K562 (cell line): ENCODE data around the gene EEF1AKMT4. TPM values are rescaled to one million over a fixed set of nuclear protein-coding genes. Genes with fewer than 3 reads are reported as not detected.
A peak's percentile ranks its signal among the peaks of the same experiment; 100 is the strongest.

Experiments used
- CBX5 ChIP-seq: IDR thresholded peaks from 2 replicates; pipeline ENCODE4 v1.6.1; 2014; ENCODE audit warnings: low read depth, borderline replicate concordance
- DDX20 ChIP-seq: fragments of 450-650 bp; IDR thresholded peaks from 2 replicates; pipeline ENCODE4 v1.6.1; 2016; ENCODE audit warnings: missing genetic modification characterization, low read depth, mild to moderate bottlenecking, missing compliant biosample characterization, moderate library complexity
- ELF4 ChIP-seq: fragments of 450-650 bp; formaldehyde crosslinking; IDR thresholded peaks from 2 replicates; pipeline ENCODE4 v1.4.0; 2022; ENCODE audit warnings: missing genetic modification characterization
- GABPB2 ChIP-seq: fragments of 250-450 bp; sonication (Bioruptor Pico); conservative IDR thresholded peaks from 2 replicates; pipeline ENCODE4 v1.5.1; 2021; ENCODE audit warnings: mild to moderate bottlenecking
- MED1 ChIP-seq: sonication (generic); formaldehyde crosslinking; IDR thresholded peaks from 2 replicates; pipeline ENCODE4 v1.8.1; 2023; ENCODE audit warnings: missing genetic modification reagents, borderline replicate concordance
- NCOA2 ChIP-seq, 2 experiments: fragments of 450-650 bp; IDR thresholded peaks; 2 replicates each; pipeline ENCODE4 v1.6.1; 2018; ENCODE audit warnings: mild to moderate bottlenecking in 2 of 2, moderate library complexity in 1 of 2; ENCODE audit not compliant: partially characterized antibody in 2 of 2
- PHF8 ChIP-seq: fragments of 200-600 bp; sonication (generic); IDR thresholded peaks from 2 replicates; pipeline ENCODE4 v1.6.1; 2012; ENCODE audit warnings: mixed run types, mild to moderate bottlenecking, inconsistent platforms, low read length, moderate library complexity, borderline replicate concordance
- RBM14 ChIP-seq: fragments of 200-400 bp; formaldehyde crosslinking; IDR thresholded peaks from 2 replicates; pipeline ENCODE4 v1.6.1; 2018; ENCODE audit warnings: low read depth, mild to moderate bottlenecking, low read length, moderate library complexity, borderline replicate concordance; ENCODE audit not compliant: insufficient read depth
- RFX7 ChIP-seq: fragments of 250-450 bp; sonication (Bioruptor Pico); IDR thresholded peaks from 2 replicates; pipeline ENCODE4 v1.5.1; 2021; ENCODE audit warnings: mild to moderate bottlenecking
- STAT5B ChIP-seq: fragments of 250-450 bp; sonication (Bioruptor Pico); IDR thresholded peaks from 2 replicates; pipeline ENCODE4 v1.8.0; 2021; ENCODE audit warnings: mild to moderate bottlenecking, inconsistent platforms
- TAF7 ChIP-seq: fragments of 450-650 bp; IDR thresholded peaks from 2 replicates; pipeline ENCODE4 v1.6.1; 2016; ENCODE audit warnings: missing genetic modification characterization, missing compliant biosample characterization
- TBP ChIP-seq: optimal IDR thresholded peaks from 2 replicates; pipeline ENCODE3; 2011; ENCODE audit warnings: low read depth, low read length, improper control_type of control experiment
- U2AF2 ChIP-seq: fragments of 200-400 bp; formaldehyde crosslinking; optimal IDR thresholded peaks from 2 replicates; pipeline ENCODE3; 2017; ENCODE audit warnings: low read depth, mild to moderate bottlenecking, low read length
- ZKSCAN3 ChIP-seq: fragments of 250-450 bp; sonication (Bioruptor Pico); IDR thresholded peaks from 2 replicates; pipeline ENCODE4 v1.4.0; 2020
- ZNF12 ChIP-seq: sonication (generic); formaldehyde crosslinking; IDR thresholded peaks from 2 replicates; pipeline ENCODE4 v1.4.0; 2020; ENCODE audit warnings: mild to moderate bottlenecking, missing genetic modification reagents
- ZNF133 ChIP-seq: fragments of 250-450 bp; sonication (Bioruptor Pico); IDR thresholded peaks from 2 replicates; pipeline ENCODE4 v1.4.0; 2020; ENCODE audit warnings: mild to moderate bottlenecking
- polyA plus RNA-seq, 8 experiments: library from polyadenylated mRNA; depleted of rRNA in 4 of 8; stranded (reverse) in 5 of 8; unstranded in 3 of 8; fragments of >200 nt; fragmentation: Nextera tagmentation in 2 of 8; fragmentation: Illumina TruSeq in 1 of 8; extraction: Ambion mirVana in 2 of 8; extraction: Trizol in 1 of 8; gene quantifications; 2 replicates each; pipeline versions ENCODE4 v1.2.1 to v1.2.3, GENCODE V29; 2011 to 2014; ENCODE audit warnings: inconsistent platforms in 1 of 8, missing spikeins in 1 of 8
- total RNA-seq, 7 experiments: library from RNA; depleted of rRNA in 6 of 7; stranded (reverse); fragments of >200 nt in 6 of 7; fragmentation: Illumina TruSeq in 2 of 7; extraction: Trizol in 2 of 7; gene quantifications; 2 replicates each; pipeline versions ENCODE4 v1.2.1 to v1.2.3, GENCODE V29; 2011 to 2021; ENCODE audit warnings: low replicate concordance in 1 of 7
- TF ChIP-seq, protein P1 (sequence below): fragments of 450-650 bp; IDR thresholded peaks from 2 replicates; pipeline ENCODE4 v1.7.1; 2018; ENCODE audit warnings: mild to moderate bottlenecking, low read depth; ENCODE audit not compliant: partially characterized antibody
- TF ChIP-seq, protein P2 (sequence below): fragments of 450-650 bp; formaldehyde crosslinking; IDR thresholded peaks from 2 replicates; pipeline ENCODE4 v1.4.0; 2022; ENCODE audit warnings: missing genetic modification characterization

Gene EEF1AKMT4
- total and polyA plus RNA-seq, 9 of the 15 experiments (the other 6 are each of a cell fraction or from before 2014, with no cell fraction given): 10.3 to 49.4 (median 18.9) TPM

DNA sequence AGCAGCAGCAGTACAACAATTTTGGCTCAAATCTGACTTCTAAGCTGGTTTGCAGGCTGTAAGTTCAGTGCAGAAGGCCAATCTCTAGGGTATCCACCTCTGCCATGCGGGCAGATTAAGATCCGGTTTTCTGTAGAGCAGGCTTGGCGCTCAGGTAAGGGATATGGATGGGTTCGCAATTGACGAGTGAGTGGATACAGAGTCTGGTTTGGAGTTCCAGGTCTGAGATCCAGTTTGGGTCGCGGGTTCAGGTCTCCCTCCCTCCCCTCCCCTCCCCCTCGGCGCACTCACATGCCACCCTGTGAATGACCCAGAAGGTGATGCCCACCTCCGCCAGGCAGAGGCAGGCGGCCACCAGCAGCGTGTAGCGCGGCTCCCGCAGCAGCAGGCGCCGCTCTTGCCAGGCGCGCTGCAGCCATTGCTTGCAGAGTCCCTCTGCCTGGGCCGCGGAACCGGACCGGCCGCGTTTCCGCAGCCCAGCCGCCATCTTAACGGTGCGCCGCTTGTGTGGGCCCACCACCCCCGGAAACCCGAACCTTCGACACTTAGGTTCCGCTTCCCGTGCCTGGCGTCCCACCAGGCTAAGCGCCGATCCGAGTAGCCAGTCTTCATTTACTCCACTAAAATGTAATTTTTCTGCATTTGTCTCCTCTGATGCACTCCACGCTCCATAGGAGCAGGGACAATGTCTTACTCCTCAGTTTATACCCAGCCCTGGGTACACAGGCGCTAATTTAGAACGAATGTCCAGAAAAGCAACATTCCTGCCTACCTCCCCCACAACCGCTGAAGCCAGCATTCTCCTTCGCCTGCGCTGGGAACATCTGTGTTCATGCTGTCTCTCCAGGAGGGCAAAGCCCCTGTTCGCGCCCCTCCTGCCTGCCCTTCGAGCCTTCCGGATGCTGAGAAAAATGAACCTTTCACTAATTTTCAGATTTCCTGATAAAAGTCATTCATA is 739 bp upstream of the EEF1AKMT4 start, which contains the start of gene ALG3 (continued):
- TF ChIP-seq U2AF2 (no peak), TAF7 (tag) (peak; percentile 94), ELF4 (CRISPR knock-in tag) (0 out of 2 replicates have a peak, but pooled peaks have one; percentile 69), RBM14 (no peak), RFX7 (no peak), DDX20 (no peak), CBX5 (peak; percentile 45; the same call in 1 of the 2 replicates), ZKSCAN3 (no peak), PHF8 (peak; percentile 98), STAT5B (CRISPR knock-in tag) (no peak), MED1 (CRISPR knock-in tag) (no peak), TBP (peak; percentile 98), NCOA2 (IDR thresholded peaks at IDR 0.05; ENCODE audit: partially characterized antibody in 2 of 2) (no peak), ZNF12 (no peak), GABPB2 (CRISPR knock-in tag) (no peak), ZNF133 (no peak)
- TF ChIP-seq, protein P1, sequence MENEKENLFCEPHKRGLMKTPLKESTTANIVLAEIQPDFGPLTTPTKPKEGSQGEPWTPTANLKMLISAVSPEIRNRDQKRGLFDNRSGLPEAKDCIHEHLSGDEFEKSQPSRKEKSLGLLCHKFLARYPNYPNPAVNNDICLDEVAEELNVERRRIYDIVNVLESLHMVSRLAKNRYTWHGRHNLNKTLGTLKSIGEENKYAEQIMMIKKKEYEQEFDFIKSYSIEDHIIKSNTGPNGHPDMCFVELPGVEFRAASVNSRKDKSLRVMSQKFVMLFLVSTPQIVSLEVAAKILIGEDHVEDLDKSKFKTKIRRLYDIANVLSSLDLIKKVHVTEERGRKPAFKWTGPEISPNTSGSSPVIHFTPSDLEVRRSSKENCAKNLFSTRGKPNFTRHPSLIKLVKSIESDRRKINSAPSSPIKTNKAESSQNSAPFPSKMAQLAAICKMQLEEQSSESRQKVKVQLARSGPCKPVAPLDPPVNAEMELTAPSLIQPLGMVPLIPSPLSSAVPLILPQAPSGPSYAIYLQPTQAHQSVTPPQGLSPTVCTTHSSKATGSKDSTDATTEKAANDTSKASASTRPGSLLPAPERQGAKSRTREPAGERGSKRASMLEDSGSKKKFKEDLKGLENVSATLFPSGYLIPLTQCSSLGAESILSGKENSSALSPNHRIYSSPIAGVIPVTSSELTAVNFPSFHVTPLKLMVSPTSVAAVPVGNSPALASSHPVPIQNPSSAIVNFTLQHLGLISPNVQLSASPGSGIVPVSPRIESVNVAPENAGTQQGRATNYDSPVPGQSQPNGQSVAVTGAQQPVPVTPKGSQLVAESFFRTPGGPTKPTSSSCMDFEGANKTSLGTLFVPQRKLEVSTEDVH: peak; percentile 44
- TF ChIP-seq, protein P2, sequence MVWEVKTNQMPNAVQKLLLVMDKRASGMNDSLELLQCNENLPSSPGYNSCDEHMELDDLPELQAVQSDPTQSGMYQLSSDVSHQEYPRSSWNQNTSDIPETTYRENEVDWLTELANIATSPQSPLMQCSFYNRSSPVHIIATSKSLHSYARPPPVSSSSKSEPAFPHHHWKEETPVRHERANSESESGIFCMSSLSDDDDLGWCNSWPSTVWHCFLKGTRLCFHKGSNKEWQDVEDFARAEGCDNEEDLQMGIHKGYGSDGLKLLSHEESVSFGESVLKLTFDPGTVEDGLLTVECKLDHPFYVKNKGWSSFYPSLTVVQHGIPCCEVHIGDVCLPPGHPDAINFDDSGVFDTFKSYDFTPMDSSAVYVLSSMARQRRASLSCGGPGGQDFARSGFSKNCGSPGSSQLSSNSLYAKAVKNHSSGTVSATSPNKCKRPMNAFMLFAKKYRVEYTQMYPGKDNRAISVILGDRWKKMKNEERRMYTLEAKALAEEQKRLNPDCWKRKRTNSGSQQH (CRISPR knock-in tag): peak; percentile 80; the same call in 1 of the 2 replicates
